GM12878 (cell line): ENCODE results near the gene ZNF783. TPM values are rescaled to one million over a fixed set of nuclear protein-coding genes. Genes with fewer than 3 reads are reported as not detected.

Source experiments
- ATAC-seq: fragments of 200-7000 bp; cut with Tn5 transposase; 3 replicates; pipeline ENCODE4 v1.9.1; 2020; ENCODE audit warnings: mild to moderate bottlenecking, moderate library complexity
- Bru-seq: library from RNA; stranded (reverse); fragments of 400-500 nt; gene quantifications from one replicate; lab custom pipeline; 2021; lab: Mats Ljungman, UMichigan
- BruChase-seq, 2 experiments: library from RNA; stranded (reverse); fragments of 400-500 nt; gene quantifications; one replicate each; lab custom pipeline; 2021; lab: Mats Ljungman, UMichigan
- BruUV-seq: library from RNA; stranded (reverse); fragments of 400-500 nt; replicated peaks from 2 replicates; lab custom pipeline; 2021; lab: Mats Ljungman, UMichigan
- CTCF ChIA-PET: fragments of 300-600 bp; sonication (Branson Sonifier 250); formaldehyde crosslinking; extraction: SDS; loops from one replicate; lab custom pipeline; 2021; ENCODE audit warnings: inconsistent platforms; lab: Yijun Ruan, JAX
- POLR2A ChIA-PET: fragments of 350-600 bp; formaldehyde crosslinking; extraction: SDS; loops from one replicate; lab custom pipeline; 2021; ENCODE audit warnings: inconsistent platforms; lab: Charles Lee
- RAD21 ChIA-PET: fragments of 300-600 bp; sonication (Branson Sonifier 250); formaldehyde crosslinking; loops from one replicate; lab custom pipeline; 2023; ENCODE audit warnings: antibody characterized with exemption; ENCODE audit not compliant: unreplicated experiment; lab: Charles Lee
- SMC1A ChIA-PET: fragments of 300-600 bp; sonication (Branson Sonifier 250); formaldehyde crosslinking; loops from one replicate; lab custom pipeline; 2023; ENCODE audit not compliant: unreplicated experiment, uncharacterized antibody; lab: Charles Lee
- DNase-seq: peaks from one replicate; pipeline ENCODE4 v3.0.0-alpha.2; 2011; ENCODE audit warnings: low read depth, low spot score
- FAIRE-seq: peaks from 3 replicates; lab custom pipeline; 2011; peaks lifted over from hg19 to GRCh38; lab: Jason Lieb, UNC
- H2AFZ ChIP-seq: 2 replicates; pipeline ENCODE4 v1.6.0; 2011; ENCODE audit warnings: low read depth, low read length, control low read depth; ENCODE audit not compliant: control insufficient read depth
- H3K27ac ChIP-seq: 2 replicates; pipeline ENCODE4 v1.5.1; 2011; ENCODE audit warnings: control low read depth; ENCODE audit not compliant: control insufficient read depth, insufficient read depth
- H3K27me3 ChIP-seq, 2 experiments: replicated peaks in 1 of 2; 2 replicates each; pipeline versions ENCODE4 v1.6.0 to v1.6.1; 2011; ENCODE audit warnings: low read length in 1 of 2; ENCODE audit not compliant: control insufficient read depth in 2 of 2, insufficient read depth in 2 of 2
- H3K36me3 ChIP-seq, 2 experiments: 2 replicates each; pipeline ENCODE4 v1.5.1; 2011; ENCODE audit warnings: low read length in 1 of 2; ENCODE audit not compliant: control insufficient read depth in 2 of 2, insufficient read depth in 2 of 2
- H3K4me1 ChIP-seq: 2 replicates; pipeline ENCODE4 v1.6.1; 2011; ENCODE audit warnings: mild to moderate bottlenecking, low read length, moderate library complexity, mixed read lengths; ENCODE audit not compliant: control insufficient read depth, insufficient read depth
- H3K4me2 ChIP-seq: 2 replicates; pipeline ENCODE4 v1.6.0; 2011; ENCODE audit warnings: control low read depth; ENCODE audit not compliant: control insufficient read depth, insufficient read depth
- H3K4me3 ChIP-seq: fragments of 200-600 bp; sonication (generic); 2 replicates; pipeline ENCODE4 v1.5.1; 2016
- H3K79me2 ChIP-seq: 2 replicates; pipeline ENCODE4 v1.6.0; 2011; ENCODE audit warnings: low read length; ENCODE audit not compliant: control insufficient read depth, insufficient read depth
- H3K9ac ChIP-seq: 2 replicates; pipeline ENCODE4 v1.8.0; 2011; ENCODE audit warnings: low read length, control low read depth, mixed read lengths; ENCODE audit not compliant: control insufficient read depth, insufficient read depth
- H3K9me3 ChIP-seq: replicated peaks from 3 replicates; pipeline ENCODE4 v1.5.1; 2011; ENCODE audit warnings: mild to moderate bottlenecking, low read length; ENCODE audit not compliant: control insufficient read depth, insufficient read depth
- H4K20me1 ChIP-seq: 2 replicates; pipeline ENCODE4 v1.6.0; 2011; ENCODE audit not compliant: control insufficient read depth, insufficient read depth
- CBX3 ChIP-seq: fragments of 200-600 bp; sonication (generic); IDR thresholded peaks from 2 replicates; pipeline ENCODE4 v1.6.1; 2016; ENCODE audit warnings: low read depth, borderline replicate concordance
- EGR1 ChIP-seq, 2 experiments: IDR thresholded peaks; 1 replicate in 1 of 2; 2 replicates in 1 of 2; pipeline ENCODE4 v1.6.1; 2011 to 2012; ENCODE audit warnings: low read depth in 2 of 2, low read length in 2 of 2, borderline replicate concordance in 1 of 2, mild to moderate bottlenecking in 1 of 2, moderate library complexity in 1 of 2
- ETV6 ChIP-seq, 2 experiments: fragments of 450-650 bp in 1 of 2; IDR thresholded peaks in 1 of 2; conservative IDR thresholded peaks in 1 of 2; 2 replicates each; pipeline ENCODE4 v1.6.1; 2014; ENCODE audit warnings: antibody characterized with exemption in 1 of 2, borderline replicate concordance in 1 of 2, low read depth in 1 of 2, mild to moderate bottlenecking in 1 of 2, moderate library complexity in 1 of 2
- HDAC2 ChIP-seq: fragments of 200-600 bp; sonication (generic); IDR thresholded peaks from 2 replicates; pipeline ENCODE4 v1.6.1; 2017
- JUNB ChIP-seq: IDR thresholded peaks from 2 replicates; pipeline ENCODE4 v1.6.1; 2016; ENCODE audit warnings: antibody characterized with exemption, mild to moderate bottlenecking
- MEF2A ChIP-seq: IDR thresholded peaks from 2 replicates; pipeline ENCODE4 v1.6.1; 2011; ENCODE audit warnings: low read depth, mild to moderate bottlenecking, low read length, moderate library complexity; ENCODE audit not compliant: insufficient read depth
- MEF2B ChIP-seq: fragments of 450-650 bp; IDR thresholded peaks from 2 replicates; pipeline ENCODE4 v1.6.1; 2018; ENCODE audit warnings: mild to moderate bottlenecking, moderate library complexity; ENCODE audit not compliant: partially characterized antibody, poor library complexity, severe bottlenecking
- NFXL1 ChIP-seq: fragments of 450-650 bp; IDR thresholded peaks from 2 replicates; pipeline ENCODE4 v1.6.1; 2017; ENCODE audit warnings: antibody characterized with exemption, mild to moderate bottlenecking, borderline replicate concordance
- SMARCA5 ChIP-seq: fragments of 450-650 bp; IDR thresholded peaks from 2 replicates; pipeline ENCODE4 v1.6.1; 2017; ENCODE audit warnings: mild to moderate bottlenecking
- ZNF622 ChIP-seq: fragments of 450-650 bp; IDR thresholded peaks from 2 replicates; pipeline ENCODE4 v1.6.1; 2017; ENCODE audit warnings: mild to moderate bottlenecking, inconsistent platforms
- WGBS: methylation state at CpG from one replicate; pipeline ENCODE4 v1.1.6; 2016; ENCODE audit warnings: low lambda C conversion rate; ENCODE audit not compliant: insufficient replicate concordance, insufficient coverage; ENCODE audit errors: missing lambda C conversion rate; 5-methylcytosine and 5-hydroxymethylcytosine counted together
- in situ Hi-C: fragments of 300-500 bp; cut with MboI; formaldehyde crosslinking; loops from 9 replicates; pipeline ENCODE4 v1.14.3; 2018; ENCODE audit warnings: mixed read lengths
- intact Hi-C: fragments of 100-400 bp; cut with micrococcal nuclease; formaldehyde crosslinking; loops from one replicate; pipeline ENCODE4 v1.14.2; 2022; ENCODE audit not compliant: unreplicated experiment
- long read RNA-seq, 2 experiments: library from polyadenylated mRNA; unstranded; transcript quantifications; one replicate each; pipeline ENCODE4 v2.0.0, GENCODE V29; 2019 to 2020
- polyA minus RNA-seq, 3 experiments: library from RNA; depleted of rRNA, polyadenylated mRNA; stranded (reverse); fragments of >200 nt; gene quantifications; 2 replicates each; pipeline ENCODE4 v1.2.3, GENCODE V29; 2011
- polyA plus RNA-seq, 11 experiments: library from polyadenylated mRNA; depleted of rRNA in 4 of 11; unstranded in 6 of 11; stranded (reverse) in 5 of 11; fragments of >200 nt; fragmentation: Nextera tagmentation in 4 of 11; fragmentation: Illumina TruSeq in 1 of 11; extraction: Ambion mirVana in 4 of 11; extraction: Trizol in 1 of 11; gene quantifications; 1 replicate in 1 of 11; 2 replicates in 10 of 11; pipeline versions ENCODE4 v1.2.1 to v1.2.3, GENCODE V29; 2011 to 2016; ENCODE audit warnings: inconsistent platforms in 2 of 11, missing spikeins in 2 of 11, low read depth in 1 of 11
- total RNA-seq, 4 experiments: library from RNA; depleted of rRNA in 3 of 4; stranded (reverse); fragments of >200 nt in 3 of 4; fragmentation: Illumina TruSeq in 1 of 4; extraction: Trizol in 1 of 4; gene quantifications; 2 replicates each; pipeline versions ENCODE4 v1.2.1 to v1.2.3, GENCODE V29; 2013 to 2021
- TF ChIP-seq, protein P1 (sequence below): fragments of 450-650 bp; IDR thresholded peaks from 2 replicates; pipeline ENCODE4 v1.6.1; 2017; ENCODE audit warnings: mild to moderate bottlenecking, moderate library complexity
- TF ChIP-seq, protein P2 (sequence below): fragments of 450-650 bp; IDR thresholded peaks from 2 replicates; pipeline ENCODE4 v1.6.1; 2016; ENCODE audit warnings: mild to moderate bottlenecking

ZNF783 gene
- 38.1 and 45.8 TPM in 2 replicates for total RNA-seq (2013; cell fraction: nucleolus; rRNA removed)
- total RNA-seq (2014; rRNA removed) (9.9 and 10.5 TPM in 2 replicates), total RNA-seq (2014; rRNA removed; fragmentation: Illumina TruSeq; extraction: Trizol) (5.6 and 6.1 TPM in 2 replicates), total RNA-seq (2021) (12.9 and 14.4 TPM in 2 replicates), polyA plus RNA-seq (2011; rRNA removed) (6.2 and 8.0 TPM in 2 replicates), polyA plus RNA-seq (2014; fragmentation: Illumina TruSeq; extraction: Trizol) (6.5 and 7.0 TPM in 2 replicates), polyA plus RNA-seq (2014; fragmentation: Nextera tagmentation; extraction: Ambion mirVana) (1 to 10 TPM; 2.0 to 2.8 TPM), polyA plus RNA-seq (2014; rRNA removed) (11.1 and 11.8 TPM in 2 replicates), polyA plus RNA-seq (2016; fragmentation: Nextera tagmentation; extraction: Ambion mirVana) (1 to 10 TPM; 5.7 TPM), polyA minus RNA-seq (2011; rRNA and poly(A)+ RNA removed) (3.8 and 7.2 TPM in 2 replicates), Bru-seq, nascent RNA (percentile 84 among the genes with signal in this experiment), BruChase-seq, experiment 1, labeled RNA remaining after a 6-hour chase (percentile 87 among the genes with signal in this experiment), BruChase-seq, experiment 2, labeled RNA remaining after a 2-hour chase (percentile 84 among the genes with signal in this experiment)
- polyA plus RNA-seq (2011; ENCODE audit: low read depth) = 4.5 TPM
- 8.0 and 11.7 TPM in 2 replicates for polyA plus RNA-seq (2011; cell fraction: cytosol; rRNA removed)
- 49.6 and 61.3 TPM in 2 replicates for polyA plus RNA-seq (2011; cell fraction: nucleus; rRNA removed)
- 5.6 and 7.7 TPM in 2 replicates for polyA plus RNA-seq (2012)
- polyA minus RNA-seq (2011; cell fraction: cytosol; rRNA and poly(A)+ RNA removed) = 3.5 and 4.9 TPM in 2 replicates
- 8.8 and 15.0 TPM in 2 replicates for polyA minus RNA-seq (2011; cell fraction: nucleus; rRNA and poly(A)+ RNA removed)
- long read RNA-seq, experiment 1, partial matches to known transcripts = 5 of 5 reads
- long read RNA-seq, experiment 1, other reads (novel, unspliced or antisense) = 0 of 5 reads
- long read RNA-seq, experiment 2, partial matches to known transcripts = 0 of 5 reads
- long read RNA-seq, experiment 2, other reads (novel, unspliced or antisense) = 5 of 5 reads

DNA sequence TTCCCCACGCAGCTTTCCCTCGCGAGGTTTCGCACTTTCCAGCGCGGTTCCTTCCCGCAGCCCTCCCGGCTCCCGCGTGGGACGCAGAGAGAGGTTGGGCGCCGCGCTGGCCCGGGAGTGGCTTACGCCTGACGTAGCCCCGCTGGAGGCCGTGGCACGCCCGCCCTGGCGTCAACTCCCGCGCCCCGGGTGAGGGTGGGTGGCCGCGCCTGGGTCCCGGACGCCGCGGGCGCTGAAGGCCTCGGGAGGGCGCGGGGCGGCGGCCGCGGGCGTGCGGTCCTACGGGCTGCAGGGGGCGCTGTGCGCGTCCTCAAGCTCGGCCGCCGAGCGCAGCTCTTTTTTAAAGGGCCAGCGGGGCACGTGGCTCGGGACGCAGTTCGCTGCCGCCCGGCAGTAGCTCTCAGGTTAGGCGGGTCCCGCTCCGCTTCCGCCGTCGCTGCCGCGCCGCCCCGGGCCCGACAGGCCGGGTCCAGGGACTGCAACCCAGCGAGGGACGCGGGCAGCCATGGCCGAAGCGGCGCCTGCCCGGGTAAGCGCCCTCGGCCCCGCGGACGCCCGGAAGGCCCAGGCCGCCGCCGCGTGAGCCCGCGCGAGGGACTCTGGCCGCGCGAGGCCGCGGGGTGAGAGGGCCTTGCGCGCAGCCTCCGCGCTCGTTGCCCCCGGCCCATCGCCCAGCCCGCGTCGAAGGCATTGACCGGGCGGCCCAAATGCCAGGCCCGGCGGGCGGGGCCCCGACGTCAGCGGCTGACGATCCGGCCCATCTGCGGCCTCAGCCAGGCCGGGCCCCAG is at the start of gene ZNF783:
Gene ZNF783, plus strand, starts transcription at position 368 of the 789 bp plus-strand sequence. Its CDS starts 138 bp downstream, at position 506.
- Histone ChIP-seq H3K36me3 (peaks cover 0 to 7% of the 10 kb centered on the region in 2 experiments; a peak in 2 of 4 replicates), H3K4me3 (peak within 1 kb of the TSS; percentile 83), H4K20me1 (no peaks in the 10 kb centered on the region), H3K9me3 (no peaks in the 10 kb centered on the region), H3K79me2 (peaks cover 2% of the 10 kb centered on the region; the same call in 1 of the 2 replicates), H3K27ac (0 out of 2 replicates have a peak within 1 kb of the TSS, but pooled peaks have one; percentile 6), H3K9ac (peak within 1 kb of the TSS; percentile 81), H3K27me3 (no peaks in the 10 kb centered on the region), H3K4me2 (peak within 1 kb of the TSS; percentile 97), H2AFZ (peak within 1 kb of the TSS; percentile 92), H3K4me1 (peaks cover 6% of the 10 kb centered on the region)
- intact Hi-C loops (loop anchor here (2.0 kb wide), 2 partner anchors 23 to 363 kb away; no protein-coding TSS in a partner anchor), in situ Hi-C loops (no loop called here)
- RAD21 ChIA-PET = interaction anchor here (0.6 to 1.3 kb wide), 10 partner anchors 12 to 364 kb away, joined by 3 to 12 read pairs (median 4); partner anchors contain the start of genes ZNF282, ZNF398 and ZNF777
- CTCF ChIA-PET = interaction anchor here (0.5 to 3.3 kb wide), 24 partner anchors 8 to 364 kb away, joined by 3 to 23 read pairs (median 4); partner anchors contain the start of gene ZNF212
- BruUV-seq = no TSS peak
- DNase-seq = peak; percentile 32
- under 1% methylated on average over 114 of the region's 115 CpGs for WGBS
- peak; percentile 96 for ATAC-seq
- FAIRE-seq = peak; percentile 13
- POLR2A ChIA-PET = interaction anchor here (0.6 to 1.8 kb wide), 5 partner anchors 10 to 274 kb away, joined by 3 to 10 read pairs (median 4); partner anchors contain the start of gene ZNF398
- SMC1A ChIA-PET = interaction anchor here (0.7 to 2.0 kb wide), 4 partner anchors 7 to 145 kb away, joined by 3 to 6 read pairs (median 4); no protein-coding TSS in a partner anchor
- TF ChIP-seq CBX3 (no peak), ETV6 (conservative IDR thresholded peaks at IDR 0.05 in 1 of 2, IDR thresholded peaks at IDR 0.05 in 1 of 2; ENCODE audit: borderline replicate concordance in 1 of 2, low read depth in 1 of 2) (no peak), MEF2A (peak; percentile 9; the same call in 1 of the 2 replicates), HDAC2 (no peak), ZNF622 (no peak), EGR1 (IDR thresholded peaks at IDR 0.05; ENCODE audit: borderline replicate concordance in 1 of 2, low read depth in 2 of 2, low read length in 2 of 2) (no peak), NFXL1 (no peak), MEF2B (no peak), SMARCA5 (peak; percentile 95), JUNB (no peak)
- TF ChIP-seq, protein P1, sequence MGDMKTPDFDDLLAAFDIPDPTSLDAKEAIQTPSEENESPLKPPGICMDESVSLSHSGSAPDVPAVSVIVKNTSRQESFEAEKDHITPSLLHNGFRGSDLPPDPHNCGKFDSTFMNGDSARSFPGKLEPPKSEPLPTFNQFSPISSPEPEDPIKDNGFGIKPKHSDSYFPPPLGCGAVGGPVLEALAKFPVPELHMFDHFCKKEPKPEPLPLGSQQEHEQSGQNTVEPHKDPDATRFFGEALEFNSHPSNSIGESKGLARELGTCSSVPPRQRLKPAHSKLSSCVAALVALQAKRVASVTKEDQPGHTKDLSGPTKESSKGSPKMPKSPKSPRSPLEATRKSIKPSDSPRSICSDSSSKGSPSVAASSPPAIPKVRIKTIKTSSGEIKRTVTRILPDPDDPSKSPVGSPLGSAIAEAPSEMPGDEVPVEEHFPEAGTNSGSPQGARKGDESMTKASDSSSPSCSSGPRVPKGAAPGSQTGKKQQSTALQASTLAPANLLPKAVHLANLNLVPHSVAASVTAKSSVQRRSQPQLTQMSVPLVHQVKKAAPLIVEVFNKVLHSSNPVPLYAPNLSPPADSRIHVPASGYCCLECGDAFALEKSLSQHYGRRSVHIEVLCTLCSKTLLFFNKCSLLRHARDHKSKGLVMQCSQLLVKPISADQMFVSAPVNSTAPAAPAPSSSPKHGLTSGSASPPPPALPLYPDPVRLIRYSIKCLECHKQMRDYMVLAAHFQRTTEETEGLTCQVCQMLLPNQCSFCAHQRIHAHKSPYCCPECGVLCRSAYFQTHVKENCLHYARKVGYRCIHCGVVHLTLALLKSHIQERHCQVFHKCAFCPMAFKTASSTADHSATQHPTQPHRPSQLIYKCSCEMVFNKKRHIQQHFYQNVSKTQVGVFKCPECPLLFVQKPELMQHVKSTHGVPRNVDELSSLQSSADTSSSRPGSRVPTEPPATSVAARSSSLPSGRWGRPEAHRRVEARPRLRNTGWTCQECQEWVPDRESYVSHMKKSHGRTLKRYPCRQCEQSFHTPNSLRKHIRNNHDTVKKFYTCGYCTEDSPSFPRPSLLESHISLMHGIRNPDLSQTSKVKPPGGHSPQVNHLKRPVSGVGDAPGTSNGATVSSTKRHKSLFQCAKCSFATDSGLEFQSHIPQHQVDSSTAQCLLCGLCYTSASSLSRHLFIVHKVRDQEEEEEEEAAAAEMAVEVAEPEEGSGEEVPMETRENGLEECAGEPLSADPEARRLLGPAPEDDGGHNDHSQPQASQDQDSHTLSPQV = peak; percentile 61; the same call in 1 of the 2 replicates
- TF ChIP-seq, protein P2, sequence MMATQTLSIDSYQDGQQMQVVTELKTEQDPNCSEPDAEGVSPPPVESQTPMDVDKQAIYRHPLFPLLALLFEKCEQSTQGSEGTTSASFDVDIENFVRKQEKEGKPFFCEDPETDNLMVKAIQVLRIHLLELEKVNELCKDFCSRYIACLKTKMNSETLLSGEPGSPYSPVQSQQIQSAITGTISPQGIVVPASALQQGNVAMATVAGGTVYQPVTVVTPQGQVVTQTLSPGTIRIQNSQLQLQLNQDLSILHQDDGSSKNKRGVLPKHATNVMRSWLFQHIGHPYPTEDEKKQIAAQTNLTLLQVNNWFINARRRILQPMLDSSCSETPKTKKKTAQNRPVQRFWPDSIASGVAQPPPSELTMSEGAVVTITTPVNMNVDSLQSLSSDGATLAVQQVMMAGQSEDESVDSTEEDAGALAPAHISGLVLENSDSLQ = no peak
